Thoracic aorta endothelial cell (primary cell): Measurements from ENCODE around the gene TFR2. TPM values are rescaled to one million over a fixed set of nuclear protein-coding genes. Genes with fewer than 3 reads are reported as not detected.

Experiments
- small RNA-seq: library from RNA; depleted of rRNA; stranded (forward); fragments of <200 nt; gene quantifications from one replicate; pipeline ENCODE3, GENCODE V24; 2012
- total RNA-seq: library from RNA; depleted of rRNA; stranded (reverse); fragments of >200 nt; gene quantifications from 2 replicates; pipeline ENCODE4 v1.2.3, GENCODE V29; 2012

TFR2 gene
- 0.27 and 0.43 TPM in 2 replicates for total RNA-seq

DNA sequence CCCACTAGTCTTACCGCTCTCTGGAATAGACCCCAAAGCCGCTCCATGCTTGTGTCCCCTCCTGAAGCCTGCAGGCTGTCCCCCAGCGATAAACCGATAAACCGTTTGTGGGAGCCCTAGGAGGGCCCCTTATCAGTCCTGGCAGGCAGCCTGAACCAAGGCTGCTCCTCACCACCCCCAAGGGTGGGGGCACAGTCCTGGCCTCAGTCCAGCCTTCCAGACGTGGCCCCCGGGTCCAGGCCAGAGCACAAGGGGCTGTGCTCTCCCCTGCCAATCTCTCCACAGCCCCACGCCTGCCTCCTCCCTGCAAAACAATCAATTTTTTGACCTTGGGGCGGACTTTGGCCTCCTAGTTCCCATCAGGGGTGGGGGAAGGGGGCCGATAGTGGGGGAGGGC, at the start of gene TFR2:
Gene TFR2, minus strand, starts transcription at position 90 of the 397 bp plus-strand sequence. Its CDS starts 43 bp downstream, at position 47.

DNA sequence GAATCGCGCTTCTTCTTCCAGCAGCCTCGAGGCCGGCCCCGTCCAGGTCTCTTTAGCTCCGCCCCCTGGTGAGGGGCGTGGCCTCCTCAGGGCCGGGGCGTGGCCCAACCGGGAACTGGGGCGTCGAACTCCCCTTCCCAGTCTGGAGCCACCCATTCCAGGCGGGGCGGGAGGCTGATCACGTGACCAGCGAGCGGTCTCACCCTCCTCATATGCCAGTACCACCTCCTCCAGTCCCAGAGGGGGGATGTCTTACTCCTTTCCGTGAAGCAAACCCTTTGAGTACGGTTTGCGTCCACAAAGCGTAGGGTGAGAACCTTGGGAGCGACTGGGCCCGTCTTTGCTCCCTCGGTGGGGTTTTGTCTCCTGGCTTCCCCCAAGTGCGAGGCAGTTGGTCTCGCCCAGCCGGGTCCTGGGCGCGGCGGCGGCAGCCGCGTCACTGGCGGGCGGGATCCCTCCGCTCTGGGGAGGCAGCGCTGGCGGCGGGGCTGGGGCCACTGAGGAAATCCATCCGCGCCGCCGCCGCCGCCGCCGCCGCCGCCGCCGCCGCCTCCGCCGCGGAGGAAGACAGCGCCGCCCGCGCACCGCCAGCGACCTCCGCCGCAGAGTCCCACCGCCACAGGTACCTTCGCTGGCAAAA, 32.1 kb upstream of the TFR2 start, which contains the start of gene GNB2:
Gene GNB2, plus strand, starts transcription at position 439 of the 640 bp plus-strand sequence. CDS start 2,526 bp downstream, outside the sequence.

DNA sequence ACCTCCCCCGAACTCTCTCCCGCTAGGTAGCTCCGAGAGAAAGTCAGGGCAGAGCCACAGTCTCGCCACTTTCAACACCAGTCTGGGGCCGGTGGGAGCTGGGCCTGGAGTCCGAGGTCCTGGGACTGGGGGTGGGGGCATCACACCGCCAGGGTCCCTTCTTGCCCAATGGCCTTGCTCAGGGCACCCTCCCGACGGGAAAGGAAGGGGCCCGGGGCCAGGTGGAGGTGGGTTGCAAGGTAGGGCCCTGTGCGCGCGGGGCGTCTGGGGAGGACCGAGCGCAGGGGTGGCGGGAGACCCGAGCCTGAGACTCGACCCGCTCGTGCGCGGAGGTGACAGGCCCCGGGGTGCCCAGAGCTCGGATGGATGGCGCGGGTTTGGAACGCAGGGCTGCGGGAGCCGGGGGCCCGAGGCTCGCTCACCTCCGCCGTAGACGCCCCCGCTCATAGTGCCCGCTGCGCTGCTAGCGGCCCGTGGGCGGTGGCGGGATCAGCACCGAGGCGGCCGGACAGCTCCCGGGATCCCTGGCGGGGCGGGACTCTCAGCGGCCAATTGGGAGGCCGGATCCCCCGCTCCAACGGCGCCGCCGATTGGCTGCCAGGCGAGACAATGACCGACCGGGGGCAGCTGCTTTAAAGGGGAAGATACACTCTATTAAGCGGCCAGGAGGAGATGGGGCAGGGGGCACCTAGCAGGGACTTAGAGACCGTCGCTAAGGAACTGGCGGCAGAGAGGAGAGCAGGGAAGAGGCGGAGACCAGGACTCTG, 14.7 kb upstream of the TFR2 start, which contains the start of gene ACTL6B:
Gene ACTL6B, minus strand, starts transcription at position 541 of the 767 bp plus-strand sequence. Its CDS starts 94 bp downstream, at position 447.

DNA sequence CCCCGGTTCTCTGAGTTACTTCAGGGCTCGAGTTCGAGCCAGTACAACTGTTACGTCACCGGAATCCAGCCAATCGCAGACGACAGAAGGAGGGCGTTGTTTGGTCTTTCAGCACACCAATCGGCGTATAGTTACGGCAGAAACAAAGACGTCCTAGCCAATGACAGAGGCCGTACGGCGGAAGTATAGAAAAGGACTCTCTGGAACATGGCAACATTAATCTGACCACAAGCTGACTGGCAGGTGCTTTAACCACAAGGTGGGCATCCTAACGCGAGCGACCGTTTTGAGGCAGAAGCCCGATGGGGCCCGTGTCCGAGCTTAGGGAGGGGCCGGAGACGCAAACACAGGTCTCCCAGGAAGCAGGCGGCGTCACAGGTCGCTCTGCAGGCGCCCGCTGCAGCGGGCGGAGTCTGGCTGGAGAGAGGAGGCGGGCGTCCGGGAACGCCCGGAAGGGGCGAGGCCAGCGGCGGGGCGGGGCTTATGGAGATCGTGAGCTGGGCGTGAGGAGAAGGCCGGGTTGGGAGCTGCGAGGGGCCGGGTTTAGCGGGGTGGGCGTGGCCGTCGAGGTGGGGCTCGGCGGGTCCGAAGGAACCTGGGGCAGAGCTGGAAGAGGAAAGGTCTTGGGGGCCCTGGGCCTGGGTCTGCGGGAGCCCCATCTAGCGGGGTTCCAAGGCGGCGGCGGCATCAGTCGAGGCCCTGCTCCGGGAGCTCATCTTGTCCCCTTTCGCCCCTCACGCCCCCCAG, 29.2 kb downstream of the TFR2 start, which contains the start of gene MOSPD3:
Gene MOSPD3, plus strand, starts transcription at position 558 of the 747 bp plus-strand sequence. CDS start 252 bp downstream, outside the sequence.

DNA sequence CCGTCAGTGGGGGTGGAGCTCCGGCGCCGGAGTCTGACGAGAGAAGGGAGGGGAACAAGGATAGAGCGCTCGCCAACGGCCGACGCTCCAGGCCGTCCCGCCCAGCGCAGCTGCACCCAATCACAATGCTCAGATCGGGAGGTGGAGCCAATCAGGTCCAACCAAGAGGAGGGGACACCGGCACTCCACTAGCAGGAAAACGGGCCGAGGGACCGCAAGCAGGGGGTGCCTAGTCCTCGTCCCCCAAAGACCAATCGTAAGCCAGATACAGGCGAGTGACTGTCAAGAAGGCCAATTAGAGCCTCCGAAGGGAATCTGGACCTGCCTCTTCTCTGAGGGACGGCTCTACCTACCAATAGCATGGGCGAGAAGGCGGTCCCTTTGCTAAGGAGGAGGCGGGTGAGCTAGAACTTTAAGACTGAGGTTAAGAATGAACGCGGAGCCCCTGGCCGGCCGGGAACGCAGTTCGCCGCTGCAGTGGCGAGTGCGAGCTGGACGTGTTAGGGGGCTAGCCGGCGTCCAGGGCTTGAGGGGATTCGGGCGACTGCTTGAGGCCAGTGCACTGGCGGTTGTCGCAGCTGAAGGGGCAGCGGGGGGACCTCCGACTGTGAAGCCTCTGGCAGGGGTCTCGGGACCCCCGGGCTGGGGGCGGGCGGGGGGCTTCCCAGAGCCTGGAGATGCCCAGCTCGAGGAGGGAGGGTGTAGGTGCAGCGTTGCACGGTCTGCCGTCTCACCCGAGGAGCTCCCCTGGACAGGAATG, 54.9 kb downstream of the TFR2 start, which contains the start of gene FBXO24:
Gene FBXO24, plus strand, starts transcription at position 63 of the 760 bp plus-strand sequence. Its CDS starts 298 bp downstream, at position 361.

DNA sequence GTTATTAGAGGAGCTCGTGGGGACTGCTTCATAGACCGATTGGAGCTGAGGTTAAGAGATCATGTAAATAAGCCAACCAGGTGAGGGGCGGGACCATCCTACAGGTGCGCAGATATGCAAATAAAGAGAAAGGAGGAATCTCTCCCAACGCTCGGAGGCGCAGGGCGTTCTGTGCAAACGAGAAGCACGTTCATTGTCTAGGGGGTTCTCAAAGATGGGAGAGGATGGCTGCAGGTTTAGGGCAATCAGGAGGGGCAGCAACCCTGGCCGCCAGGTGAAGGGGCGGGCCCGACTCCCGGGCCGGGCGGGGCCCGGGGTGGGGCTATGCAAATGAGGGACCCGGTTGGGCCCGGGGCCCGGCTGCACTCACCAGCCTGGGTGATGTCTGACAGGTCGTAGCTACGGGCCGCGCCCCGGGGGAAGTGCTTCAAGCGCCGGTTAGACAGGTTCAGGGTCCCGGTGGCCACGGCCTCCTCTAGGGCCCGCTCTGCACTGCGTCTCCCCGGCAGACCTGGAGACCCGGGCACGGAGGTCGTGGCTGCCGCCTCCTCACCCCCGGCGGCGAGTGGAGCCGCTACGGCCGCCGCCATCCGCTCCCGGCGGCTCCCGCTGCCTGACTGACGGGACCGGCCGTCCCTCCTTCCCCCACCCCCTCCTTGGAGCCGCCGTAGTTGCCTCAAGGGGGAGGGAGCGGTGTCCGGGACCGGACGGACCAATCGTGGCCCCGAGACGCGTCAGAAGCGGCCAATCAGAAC, 55.7 kb downstream of the TFR2 start, which contains the start of gene LRCH4:
Gene LRCH4, minus strand, starts transcription at position 619 of the 755 bp plus-strand sequence. Its CDS starts 29 bp downstream, at position 590.

DNA sequence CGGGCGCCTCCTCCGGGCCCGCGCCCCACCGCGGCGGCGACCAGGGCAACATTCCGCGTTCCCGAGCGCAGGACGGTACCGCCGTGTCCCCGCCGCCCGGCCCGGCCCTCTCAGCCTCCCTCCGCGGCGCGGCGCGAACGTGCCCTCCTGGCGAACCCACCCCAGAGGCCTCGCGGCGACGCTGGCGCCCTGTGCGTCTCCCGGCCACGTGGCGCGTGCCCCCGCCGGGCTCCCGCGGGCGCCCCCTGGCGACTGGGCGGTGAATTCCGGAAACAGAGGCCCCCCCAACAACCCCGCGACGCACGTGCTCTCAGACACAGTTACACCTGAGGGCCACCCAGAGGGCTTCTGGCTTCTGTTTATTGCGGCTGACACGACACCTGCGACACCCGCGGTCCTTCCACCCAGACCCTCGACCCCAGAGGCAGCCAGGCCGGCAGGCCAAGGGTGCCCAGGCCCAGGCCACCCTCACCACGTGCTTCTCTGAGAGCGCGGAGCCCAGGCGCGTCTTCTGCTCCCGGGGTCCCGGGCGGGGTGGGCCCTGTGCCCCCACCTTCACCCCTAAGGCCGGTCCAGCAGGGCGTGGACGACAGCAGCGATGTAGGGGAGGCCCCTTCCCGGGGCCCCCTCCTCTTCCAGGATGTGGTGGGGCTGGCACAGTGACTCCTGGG, 67.5 kb downstream of the TFR2 start, which contains the start of gene SAP25:
Gene SAP25, minus strand, starts transcription at position 210 of the 671 bp plus-strand sequence. Its CDS starts 158 bp downstream, at position 52.

Small RNA genes lying within 50 kb of the gene (small RNA-seq; reads per million reads assigned to genes)
- not detected for gene SAP25

Other genes with a start within 250 kb of the TFR2 start
- 0.53 and 0.79 TPM in 2 replicates for gene ZCWPW1, start 212.8 kb downstream of the TFR2 start, total RNA-seq
- 33.0 and 44.9 TPM in 2 replicates for gene MEPCE, start 211.7 kb downstream of the TFR2 start, total RNA-seq
- 13.9 and 14.5 TPM in 2 replicates for gene PPP1R35, start 205.1 kb downstream of the TFR2 start, total RNA-seq
- gene SPACDR, start 177.3 kb downstream of the TFR2 start, total RNA-seq: 1.7 and 1.9 TPM in 2 replicates
- 45.9 and 54.2 TPM in 2 replicates for gene TSC22D4, start 162.3 kb downstream of the TFR2 start, total RNA-seq
- 2.7 and 4.1 TPM in 2 replicates for gene NYAP1, start 157.6 kb downstream of the TFR2 start, total RNA-seq
- 33.0 and 36.8 TPM in 2 replicates for gene AGFG2, start 102.3 kb downstream of the TFR2 start, total RNA-seq
- 0.53 TPM in 1 of 2 replicates, not detected in the other for gene SAP25, start 67.7 kb downstream of the TFR2 start, total RNA-seq
- gene LRCH4, start 55.4 kb downstream of the TFR2 start, total RNA-seq: 18.6 and 21.3 TPM in 2 replicates
- gene FBXO24, start 55.2 kb downstream of the TFR2 start, total RNA-seq: 0.14 and 0.27 TPM in 2 replicates
- 1.2 and 1.3 TPM in 2 replicates for gene PCOLCE, start 39.2 kb downstream of the TFR2 start, total RNA-seq
- gene MOSPD3, start 29.0 kb downstream of the TFR2 start, total RNA-seq: 6.6 and 6.7 TPM in 2 replicates
- gene ACTL6B, start 14.9 kb upstream of the TFR2 start, total RNA-seq: not detected in 2 replicates
- 79.8 and 94.3 TPM in 2 replicates for gene GNB2, start 32.2 kb upstream of the TFR2 start, total RNA-seq
- gene GIGYF1, start 52.7 kb upstream of the TFR2 start, total RNA-seq: 20.1 and 23.1 TPM in 2 replicates
- gene POP7, start 64.6 kb upstream of the TFR2 start, total RNA-seq: 36.7 and 44.8 TPM in 2 replicates
- not detected in 2 replicates for gene EPO, start 78.9 kb upstream of the TFR2 start, total RNA-seq
- not detected in 2 replicates for gene ZAN, start 92.0 kb upstream of the TFR2 start, total RNA-seq
- 148 and 172 TPM in 2 replicates for gene EPHB4, start 186.0 kb upstream of the TFR2 start, total RNA-seq
- 17.4 and 17.5 TPM in 2 replicates for gene SLC12A9, start 211.2 kb upstream of the TFR2 start, total RNA-seq
- gene TRIP6, start 225.8 kb upstream of the TFR2 start, total RNA-seq: 58.2 and 65.1 TPM in 2 replicates
- gene SRRT, start 233.6 kb upstream of the TFR2 start, total RNA-seq: 56.6 and 59.0 TPM in 2 replicates
- 1.3 and 3.1 TPM in 2 replicates for gene UFSP1, start 248.2 kb upstream of the TFR2 start, total RNA-seq